DOHH2 (cell line): Measurements from ENCODE around the gene BPTF.
"Not testable (repeated sequence)": the region's sequence is repeated elsewhere in the genome, so short reads cannot be mapped to it uniquely, and the experiment has no call there.

Experiments
- H3F3A ChIP-seq: fragments of 200-600 bp; sonication (generic), shearing (Covaris generic); 2 replicates; pipeline ENCODE4 v1.6.0; 2016; ENCODE audit warnings: antibody characterized with exemption, mild to moderate bottlenecking; ENCODE audit not compliant: control insufficient read depth, insufficient read depth
- H3K27ac ChIP-seq: fragments of 200-600 bp; sonication (generic); 2 replicates; pipeline ENCODE4 v1.5.1; 2014; ENCODE audit warnings: low read depth, mild to moderate bottlenecking, low read length, moderate library complexity
- H3K27me3 ChIP-seq: fragments of 200-600 bp; sonication (generic); 2 replicates; pipeline ENCODE4 v1.6.1; 2014; ENCODE audit warnings: mild to moderate bottlenecking, low read length, mixed read lengths; ENCODE audit not compliant: control insufficient read depth
- H3K36me3 ChIP-seq: fragments of 200-600 bp; sonication (generic); 2 replicates; pipeline ENCODE4 v1.6.1; 2014; ENCODE audit warnings: mild to moderate bottlenecking, low read length, moderate library complexity, mixed read lengths; ENCODE audit not compliant: control insufficient read depth
- H3K4me1 ChIP-seq: fragments of 200-600 bp; sonication (generic); 2 replicates; pipeline ENCODE4 v1.6.1; 2014; ENCODE audit warnings: mild to moderate bottlenecking, low read length, mixed read lengths; ENCODE audit not compliant: control insufficient read depth
- H3K4me2 ChIP-seq: fragments of 200-600 bp; sonication (generic); 2 replicates; pipeline ENCODE4 v1.6.0; 2014; ENCODE audit warnings: mild to moderate bottlenecking, low read length, moderate library complexity
- H3K4me3 ChIP-seq: fragments of 200-600 bp; sonication (generic); 2 replicates; pipeline ENCODE4 v1.5.1; 2014; ENCODE audit warnings: mild to moderate bottlenecking, low read length, mixed read lengths
- H3K79me2 ChIP-seq: fragments of 200-600 bp; sonication (generic); 2 replicates; pipeline ENCODE4 v1.6.1; 2014; ENCODE audit warnings: mild to moderate bottlenecking, low read length, mixed read lengths; ENCODE audit not compliant: control insufficient read depth
- H3K9me2 ChIP-seq: fragments of 200-600 bp; sonication (generic); replicated peaks from 2 replicates; pipeline ENCODE4 v1.6.1; 2014; ENCODE audit warnings: mild to moderate bottlenecking, low read length, mixed read lengths; ENCODE audit not compliant: control insufficient read depth
- H3K9me3 ChIP-seq: fragments of 200-600 bp; sonication (generic); 2 replicates; pipeline ENCODE4 v1.6.1; 2014; ENCODE audit warnings: antibody characterized with exemption, low read length, mixed read lengths; ENCODE audit not compliant: control insufficient read depth, insufficient read depth
- H4K20me1 ChIP-seq: fragments of 200-600 bp; sonication (generic); 2 replicates; pipeline ENCODE4 v1.6.0; 2014; ENCODE audit warnings: low read depth, mild to moderate bottlenecking, antibody characterized with exemption, low read length, moderate library complexity; ENCODE audit not compliant: control insufficient read depth, insufficient read depth
- CTCF ChIP-seq: fragments of 200-600 bp; sonication (generic); IDR thresholded peaks from one replicate; pipeline ENCODE4 v1.5.1; 2014; ENCODE audit warnings: antibody characterized with exemption, mild to moderate bottlenecking, low read depth, low read length; ENCODE audit not compliant: poor library complexity, severe bottlenecking
- EZH2phosphoT487 ChIP-seq: fragments of 200-600 bp; sonication (generic); IDR thresholded peaks from 2 replicates; pipeline ENCODE4 v1.6.1; 2017; ENCODE audit warnings: borderline replicate concordance, mild to moderate bottlenecking, antibody characterized with exemption, low read length, moderate library complexity, mixed read lengths

The BPTF gene

GRCh38 chr17:67853703-67854102 lies 28.4 kb downstream of the BPTF start:
- H3K27me3 ChIP-seq: no peaks in the 10 kb centered on the region
- peaks cover 24% of the 10 kb centered on the region for H4K20me1 ChIP-seq
- no peaks in the 10 kb centered on the region for H3K9me2 ChIP-seq
- peaks cover 82% of the 10 kb centered on the region for H3K36me3 ChIP-seq
- H3K9me3 ChIP-seq: no peaks in the 10 kb centered on the region
- no peak overlapping the region for H3K27ac ChIP-seq
- peaks cover 100% of the 10 kb centered on the region for H3K79me2 ChIP-seq
- TF ChIP-seq CTCF: no peak
- TF ChIP-seq EZH2phosphoT487: no peak
- H3K4me3 ChIP-seq: no peak overlapping the region
- H3F3A ChIP-seq: peaks cover 41% of the 10 kb centered on the region
- peak overlapping the region; percentile 80; the same call in 1 of the 2 replicates for H3K4me2 ChIP-seq
- H3K4me1 ChIP-seq: peaks cover 91% of the 10 kb centered on the region

GRCh38 chr17:67854378-67854777 lies 29.1 kb downstream of the BPTF start:
- Histone ChIP-seq H4K20me1 (peaks cover 27% of the 10 kb centered on the region), H3K9me2 (no peaks in the 10 kb centered on the region), H3K4me3 (peak overlapping the region; percentile 24; the same call in 1 of the 2 replicates), H3K79me2 (peaks cover 100% of the 10 kb centered on the region), H3K9me3 (no peaks in the 10 kb centered on the region), H3K27ac (peak overlapping the region; percentile 66; the same call in 1 of the 2 replicates), H3F3A (peaks cover 43% of the 10 kb centered on the region), H3K36me3 (peaks cover 80% of the 10 kb centered on the region), H3K4me2 (peak overlapping the region; percentile 80), H3K27me3 (no peaks in the 10 kb centered on the region), H3K4me1 (peaks cover 89% of the 10 kb centered on the region)
- no peak for TF ChIP-seq CTCF
- TF ChIP-seq EZH2phosphoT487: no peak

DNA sequence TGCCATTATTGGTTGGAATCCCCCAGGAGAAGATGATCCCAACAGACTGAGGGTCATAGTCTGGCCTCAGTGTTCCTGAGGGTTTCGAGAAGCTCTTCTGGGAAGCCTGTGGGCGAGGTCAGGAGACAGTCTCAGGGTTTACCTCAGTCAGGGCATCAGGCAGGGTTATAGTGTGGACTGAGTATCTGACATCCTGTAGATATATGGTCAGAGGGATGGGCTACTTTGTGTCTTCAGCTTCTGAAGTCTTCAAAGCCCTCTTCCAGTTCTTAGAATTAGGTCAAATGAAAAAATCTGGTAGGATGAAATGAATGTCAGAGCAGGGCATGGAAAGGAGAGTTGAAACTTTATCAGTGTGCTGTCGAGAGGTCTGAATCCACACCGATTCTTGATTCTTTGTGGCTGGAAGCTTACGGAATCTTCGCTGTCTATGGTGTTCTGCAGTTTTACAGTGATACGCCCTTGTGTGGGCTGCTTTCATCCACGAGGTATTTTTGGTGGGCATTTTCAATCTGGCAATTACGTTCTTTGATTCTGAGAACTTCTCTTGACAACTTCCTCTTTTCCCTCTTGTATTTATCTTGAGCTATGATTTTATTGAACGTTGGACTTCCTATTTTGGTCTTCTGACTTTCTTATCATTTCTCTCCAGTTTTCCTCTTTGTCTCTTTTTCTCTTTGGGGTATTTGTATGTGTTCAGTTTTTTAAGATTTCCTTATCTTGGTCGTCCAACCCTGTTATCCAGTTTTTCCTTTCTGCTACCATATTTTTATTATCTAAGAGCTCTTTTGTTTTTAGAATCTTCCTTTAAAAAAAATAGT lies 30.4 kb downstream of the BPTF start:
- no peaks in the 10 kb centered on the region for H3K9me2 ChIP-seq
- H3K27me3 ChIP-seq: no peaks in the 10 kb centered on the region
- peak overlapping the region; percentile 69 for H3K4me3 ChIP-seq
- peak overlapping the region; percentile 80 for H3K4me2 ChIP-seq
- H3F3A ChIP-seq: peaks cover 52% of the 10 kb centered on the region
- peaks cover 100% of the 10 kb centered on the region for H3K79me2 ChIP-seq
- H3K36me3 ChIP-seq: peaks cover 81% of the 10 kb centered on the region
- peaks cover 31% of the 10 kb centered on the region for H4K20me1 ChIP-seq
- TF ChIP-seq CTCF: no peak
- no peak for TF ChIP-seq EZH2phosphoT487
- no peaks in the 10 kb centered on the region for H3K9me3 ChIP-seq
- H3K27ac ChIP-seq: peak overlapping the region; percentile 66
- peaks cover 85% of the 10 kb centered on the region for H3K4me1 ChIP-seq

- H3K4me3 ChIP-seq: peak overlapping the region; percentile 69
- H3K4me2 ChIP-seq: peak overlapping the region; percentile 80
- H3K9me3 ChIP-seq, H3K9me2 ChIP-seq, H3K27me3 ChIP-seq: not testable (repeated sequence)
- H3K4me1 ChIP-seq: peaks cover 80% of the 10 kb centered on the region
- peaks cover 33% of the 10 kb centered on the region for H4K20me1 ChIP-seq
- peak overlapping the region; percentile 66 for H3K27ac ChIP-seq
- peaks cover 100% of the 10 kb centered on the region for H3K79me2 ChIP-seq
- H3F3A ChIP-seq: peaks cover 49% of the 10 kb centered on the region
- peaks cover 81% of the 10 kb centered on the region for H3K36me3 ChIP-seq
These were observed 31.1 kb downstream of the BPTF start for GRCh38 chr17:67856402-67856801.
